ENCODE data around the gene HSF2BP. TPM values are rescaled to one million over a fixed set of nuclear protein-coding genes. Genes with fewer than 3 reads are reported as not detected.
"Not testable (repeated sequence)": the region's sequence is repeated elsewhere in the genome, so short reads cannot be mapped to it uniquely, and the experiment has no call there.

The HSF2BP gene
- total RNA-seq, 1 donor from 2014 or later, result 0.12 TPM

DNA sequence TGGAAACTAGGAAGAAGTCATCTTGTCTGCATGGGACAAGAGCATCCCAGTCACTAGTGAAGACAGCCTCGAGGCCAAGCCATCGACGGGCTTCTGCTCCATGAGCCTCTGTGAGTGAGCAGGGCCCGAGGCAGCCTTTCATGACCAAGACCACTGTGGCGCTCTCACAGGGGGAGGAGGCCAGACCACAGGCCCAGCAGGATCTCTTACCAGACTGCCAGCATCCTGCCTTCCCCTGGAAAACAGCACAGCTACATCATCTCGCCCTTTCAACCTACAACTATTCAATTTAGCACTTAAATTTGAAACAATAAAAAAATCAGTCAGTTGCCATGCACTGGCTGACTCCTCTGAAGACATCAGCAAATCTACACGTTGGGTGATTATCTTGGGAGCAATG is 85.4 kb downstream of the HSF2BP start:
- DNase-seq (ENCODE audit: low read depth), result no peak
- no peak overlapping the region for H3K4me3 ChIP-seq (ENCODE audit: low read depth, low read length)
- TF ChIP-seq, protein P1, sequence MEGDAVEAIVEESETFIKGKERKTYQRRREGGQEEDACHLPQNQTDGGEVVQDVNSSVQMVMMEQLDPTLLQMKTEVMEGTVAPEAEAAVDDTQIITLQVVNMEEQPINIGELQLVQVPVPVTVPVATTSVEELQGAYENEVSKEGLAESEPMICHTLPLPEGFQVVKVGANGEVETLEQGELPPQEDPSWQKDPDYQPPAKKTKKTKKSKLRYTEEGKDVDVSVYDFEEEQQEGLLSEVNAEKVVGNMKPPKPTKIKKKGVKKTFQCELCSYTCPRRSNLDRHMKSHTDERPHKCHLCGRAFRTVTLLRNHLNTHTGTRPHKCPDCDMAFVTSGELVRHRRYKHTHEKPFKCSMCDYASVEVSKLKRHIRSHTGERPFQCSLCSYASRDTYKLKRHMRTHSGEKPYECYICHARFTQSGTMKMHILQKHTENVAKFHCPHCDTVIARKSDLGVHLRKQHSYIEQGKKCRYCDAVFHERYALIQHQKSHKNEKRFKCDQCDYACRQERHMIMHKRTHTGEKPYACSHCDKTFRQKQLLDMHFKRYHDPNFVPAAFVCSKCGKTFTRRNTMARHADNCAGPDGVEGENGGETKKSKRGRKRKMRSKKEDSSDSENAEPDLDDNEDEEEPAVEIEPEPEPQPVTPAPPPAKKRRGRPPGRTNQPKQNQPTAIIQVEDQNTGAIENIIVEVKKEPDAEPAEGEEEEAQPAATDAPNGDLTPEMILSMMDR (conservative IDR thresholded peaks at IDR 0.05; ENCODE audit: low read depth, low read length), result no peak

DNA sequence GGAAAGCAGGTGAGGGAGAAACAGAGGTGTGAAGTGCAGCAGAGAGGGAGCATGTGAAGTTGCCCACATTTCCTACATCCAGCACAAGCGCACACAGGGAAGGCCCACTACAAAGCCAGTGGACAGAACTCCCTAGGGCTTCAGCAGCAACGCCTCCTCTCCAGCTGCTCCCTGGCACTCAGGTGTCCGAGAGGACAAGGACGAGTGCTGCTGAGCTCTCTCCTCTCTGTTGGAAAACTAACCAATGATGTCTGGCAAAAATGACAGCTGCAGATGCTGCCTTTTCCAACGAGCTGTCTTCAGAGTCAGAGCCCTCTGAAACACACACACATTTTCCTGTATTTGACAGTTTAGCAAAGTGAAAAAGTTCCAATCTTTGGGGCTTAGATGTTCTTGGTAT is 86.8 kb downstream of the HSF2BP start:
- H3K4me3 ChIP-seq (ENCODE audit: low read depth, low read length), result no peak overlapping the region
- no peak for DNase-seq (ENCODE audit: low read depth)
- TF ChIP-seq, protein P1 (conservative IDR thresholded peaks at IDR 0.05; ENCODE audit: low read depth, low read length), result no peak

DNA sequence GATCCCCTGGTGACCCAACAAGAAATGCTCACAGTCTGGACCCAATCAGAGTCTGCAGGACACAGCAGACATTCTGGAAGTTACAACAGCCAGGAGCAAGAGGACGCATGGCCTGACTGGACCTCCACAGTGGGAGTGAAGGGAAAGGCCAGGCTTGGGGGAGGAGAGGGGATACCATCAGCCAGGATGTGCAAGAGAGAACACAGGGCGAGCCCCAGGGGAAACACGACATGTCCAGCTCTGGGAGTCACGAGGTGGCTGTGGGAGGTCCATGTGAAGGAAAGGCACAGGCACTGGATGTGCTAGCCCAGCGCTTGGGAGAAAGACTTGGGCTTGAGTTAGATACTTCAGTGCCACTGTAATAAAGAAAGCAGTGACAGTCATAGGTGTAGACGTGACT is 87.3 kb downstream of the HSF2BP start:
- DNase-seq (ENCODE audit: low read depth), result no peak
- TF ChIP-seq, protein P1 (conservative IDR thresholded peaks at IDR 0.05; ENCODE audit: low read depth, low read length), result no peak
- no peak overlapping the region for H3K4me3 ChIP-seq (ENCODE audit: low read depth, low read length)

DNA sequence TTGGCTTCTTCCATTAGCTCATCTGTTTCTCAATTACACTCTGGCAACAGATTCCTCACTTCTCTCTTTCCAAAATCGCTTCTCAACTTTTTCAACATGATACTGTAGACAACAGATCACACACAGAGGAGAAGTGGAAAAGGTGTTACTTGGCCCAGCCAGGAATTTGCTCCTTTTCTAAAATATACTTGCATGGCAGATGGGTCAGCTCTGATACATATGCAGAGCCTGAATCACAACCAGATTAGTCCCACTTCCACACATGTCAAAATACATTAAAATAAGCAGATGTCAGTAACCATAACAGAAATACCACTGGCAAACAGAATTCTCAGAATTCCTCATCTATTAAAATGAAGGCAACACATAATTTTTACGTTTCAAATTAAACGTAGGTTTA is 89.1 kb downstream of the HSF2BP start:
- H3K4me3 ChIP-seq (ENCODE audit: low read depth, low read length); DNase-seq (ENCODE audit: low read depth): not testable (repeated sequence)

DNA sequence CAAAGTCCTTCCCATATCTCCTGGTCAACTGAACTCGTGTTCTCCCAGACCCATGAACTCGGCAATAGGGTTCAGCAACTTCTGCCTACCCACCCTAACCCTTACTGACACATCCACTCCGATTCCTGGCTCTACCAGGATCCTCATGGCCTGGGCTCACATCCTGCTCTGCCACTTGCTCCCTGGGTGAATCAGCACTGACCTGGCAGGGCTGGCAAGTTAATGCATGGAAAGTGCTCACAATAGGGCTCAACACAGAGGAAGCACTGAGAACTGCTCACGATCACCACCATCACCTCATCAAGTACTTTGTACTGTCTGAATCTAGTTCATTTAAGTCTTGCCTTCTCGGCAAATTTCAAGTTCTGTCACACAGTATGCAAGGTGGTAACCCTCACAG is 96.8 kb downstream of the HSF2BP start:
- H3K4me3 ChIP-seq (ENCODE audit: low read depth, low read length); DNase-seq (ENCODE audit: low read depth): not testable (repeated sequence)

DNA sequence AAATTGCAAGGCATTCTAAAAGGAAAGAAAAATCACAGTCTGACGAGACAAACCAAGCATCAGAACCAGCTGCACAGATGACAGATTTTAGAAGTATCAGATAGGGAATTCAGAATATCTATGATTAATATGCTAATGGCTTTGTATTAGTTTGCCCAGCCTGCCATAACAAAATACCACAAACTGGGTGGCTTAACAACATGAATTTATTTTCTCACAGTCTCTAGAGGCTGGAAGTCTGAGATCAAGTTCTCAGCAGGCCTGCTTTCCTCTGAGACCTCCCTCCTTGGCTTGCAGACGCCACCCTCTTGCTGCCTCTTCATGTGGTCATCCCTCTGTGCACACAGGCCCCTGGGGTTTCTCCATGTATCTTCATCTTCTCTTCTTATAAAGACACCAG is 118.7 kb downstream of the HSF2BP start:
- not testable (repeated sequence) for DNase-seq (ENCODE audit: low read depth); H3K4me3 ChIP-seq (ENCODE audit: low read depth, low read length)

DNA sequence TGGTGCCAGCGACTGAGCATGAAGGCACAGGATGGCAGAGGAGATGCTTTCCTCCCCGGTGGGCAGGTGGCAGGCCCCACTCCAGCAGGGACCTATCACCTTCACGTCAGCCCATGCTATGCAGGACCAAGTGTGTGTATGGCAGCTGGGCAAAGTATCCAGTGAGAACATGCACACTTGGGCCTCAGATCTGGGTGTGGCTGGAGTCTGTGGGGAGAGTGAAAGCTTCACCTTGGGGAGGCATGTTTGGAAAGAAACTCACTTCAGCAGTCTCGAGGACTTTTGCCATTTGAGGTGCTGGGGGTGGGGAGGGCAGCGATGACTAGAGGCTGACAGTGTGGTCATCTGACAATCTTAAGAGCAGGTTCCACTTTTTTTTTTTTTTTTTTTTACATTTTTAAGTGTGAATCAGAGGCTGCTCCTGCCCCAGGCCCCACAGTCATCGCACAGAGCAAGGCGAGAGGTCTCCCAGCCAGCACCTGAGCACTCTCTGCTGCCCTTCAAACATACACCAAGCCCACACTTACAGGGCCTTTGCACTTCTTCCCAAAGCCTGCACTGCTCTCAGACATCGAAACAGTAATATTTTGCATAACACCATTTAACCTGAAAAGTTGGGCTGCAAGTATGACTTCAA is 136.7 kb downstream of the HSF2BP start:
- DNase-seq (ENCODE audit: low read depth); H3K4me3 ChIP-seq (ENCODE audit: low read depth, low read length): not testable (repeated sequence)

DNA sequence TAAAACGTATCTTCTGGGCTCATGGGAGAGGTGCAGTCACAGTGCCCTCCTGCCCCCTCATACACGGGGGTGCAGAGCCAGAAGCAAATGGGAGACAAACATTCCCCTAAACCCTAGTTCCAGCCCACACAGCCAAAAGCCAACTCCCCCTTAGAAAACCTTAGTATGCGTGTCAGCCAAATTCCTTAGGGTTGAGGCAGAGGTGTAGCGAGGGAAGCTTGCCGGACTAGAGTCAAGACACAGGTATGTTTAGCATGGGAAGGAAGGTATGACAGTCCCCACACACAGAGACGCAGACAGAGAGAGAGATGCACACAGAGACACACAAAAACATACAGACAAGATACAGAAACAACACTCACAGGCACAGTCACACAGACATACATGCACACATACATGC is 141.6 kb downstream of the HSF2BP start:
- not testable (repeated sequence) for H3K4me3 ChIP-seq (ENCODE audit: low read depth, low read length); DNase-seq (ENCODE audit: low read depth)

DNA sequence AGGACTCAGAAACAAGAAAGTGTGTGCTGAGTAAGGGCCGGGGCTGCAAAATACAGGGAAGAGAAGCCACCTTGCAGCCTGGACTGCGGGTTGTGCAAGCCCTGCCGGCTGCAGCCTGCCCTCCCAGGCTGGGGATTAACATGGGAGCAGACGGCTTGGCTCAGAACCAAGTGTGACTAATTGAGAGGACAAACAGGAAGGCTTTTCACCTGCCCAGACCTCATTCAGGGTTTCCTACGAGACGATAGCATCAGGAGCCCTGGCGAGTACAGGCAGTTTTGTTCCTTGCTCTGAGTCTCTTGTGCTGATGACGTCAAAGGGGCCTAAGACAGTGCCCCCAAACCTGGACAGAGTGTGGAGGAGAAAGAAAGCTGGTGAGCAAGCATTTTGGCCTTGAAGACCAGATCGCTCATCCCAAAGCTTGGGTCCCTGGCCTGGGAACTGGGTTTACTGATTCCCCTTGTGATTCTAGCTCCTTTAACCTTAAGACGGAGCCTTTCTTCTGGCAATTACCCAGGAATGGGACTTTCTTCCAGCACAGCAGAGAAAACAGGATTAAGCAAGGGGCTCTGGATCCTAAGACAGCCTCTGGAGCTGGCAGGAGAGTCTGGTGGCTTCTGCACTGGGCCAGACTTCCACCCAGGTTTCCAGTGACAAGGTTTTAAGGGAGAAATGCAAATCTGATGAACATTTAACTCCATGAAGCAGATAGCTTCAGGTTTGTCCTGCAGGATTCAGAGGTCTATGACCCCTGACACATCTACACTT is 142.2 kb downstream of the HSF2BP start:
- H3K4me3 ChIP-seq (ENCODE audit: low read depth, low read length); DNase-seq (ENCODE audit: low read depth): not testable (repeated sequence)

DNA sequence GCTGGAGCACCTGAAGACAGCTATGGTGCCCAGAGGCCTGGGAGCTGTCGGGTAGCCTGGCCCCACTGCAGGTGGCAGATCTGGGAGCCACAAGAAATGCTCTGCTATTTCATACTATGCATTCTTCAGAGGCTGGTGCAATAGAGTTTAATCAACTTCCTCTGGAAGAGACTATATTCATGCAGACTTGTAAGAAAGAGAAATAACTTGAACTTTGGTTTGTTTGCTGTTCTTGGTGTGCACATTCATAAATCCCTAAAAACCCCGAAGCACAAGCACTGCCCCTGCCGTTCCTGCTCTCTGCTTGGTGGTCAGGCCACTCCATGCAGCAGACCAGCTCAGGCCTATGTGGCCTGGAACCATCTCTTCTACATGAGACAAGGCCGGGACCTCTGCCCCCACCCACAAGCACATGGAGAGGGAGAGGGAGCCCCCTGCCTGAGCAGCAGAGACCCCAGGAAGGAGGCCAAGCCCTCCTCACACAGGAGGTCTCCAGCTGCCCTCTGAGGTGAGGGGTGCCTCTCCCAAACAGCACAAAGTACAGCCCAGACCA is 142.9 kb downstream of the HSF2BP start:
- H3K4me3 ChIP-seq (ENCODE audit: low read depth, low read length); DNase-seq (ENCODE audit: low read depth): not testable (repeated sequence)

DNA sequence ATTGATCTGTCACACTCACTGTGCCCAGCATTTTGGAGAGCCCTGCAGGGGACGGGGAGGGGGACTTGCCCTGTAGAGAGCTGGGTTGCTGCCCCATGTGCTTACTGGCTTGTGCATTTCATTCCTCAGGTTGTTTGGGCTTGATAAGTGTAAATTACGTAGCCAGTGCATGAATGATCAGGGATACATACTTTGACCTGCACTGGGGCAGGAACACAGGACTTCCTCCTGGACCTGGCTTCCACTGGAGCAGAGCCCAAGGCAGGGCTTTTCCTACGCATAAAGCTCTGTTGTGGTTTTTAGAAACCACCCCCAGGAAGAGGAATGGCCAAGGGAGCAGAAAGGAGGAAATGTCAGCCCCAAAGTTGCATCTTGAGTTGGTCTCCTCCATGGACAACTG is 144.5 kb downstream of the HSF2BP start:
- H3K4me3 ChIP-seq (ENCODE audit: low read depth, low read length); DNase-seq (ENCODE audit: low read depth): not testable (repeated sequence)

DNA sequence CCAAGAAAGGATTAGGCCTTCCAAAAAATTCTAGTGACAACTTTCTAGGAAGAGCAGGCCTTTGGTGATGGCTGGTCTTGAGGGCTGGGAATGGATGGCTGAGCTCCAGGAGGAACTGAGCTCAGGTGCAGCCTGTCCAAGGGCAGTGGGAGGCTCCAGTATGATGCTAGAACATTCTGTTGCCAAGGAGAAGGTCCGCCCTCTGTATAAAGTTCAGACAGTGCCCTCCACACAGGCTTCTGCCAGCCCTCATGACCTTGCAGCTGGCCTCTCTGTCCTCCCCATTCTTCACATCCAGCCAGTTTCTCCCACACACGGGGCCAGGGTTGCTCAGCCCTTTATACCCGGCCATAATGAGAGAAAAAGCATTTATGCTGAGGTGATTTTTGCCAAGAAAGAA is 146.3 kb downstream of the HSF2BP start:
- DNase-seq (ENCODE audit: low read depth); H3K4me3 ChIP-seq (ENCODE audit: low read depth, low read length): not testable (repeated sequence)

DNA sequence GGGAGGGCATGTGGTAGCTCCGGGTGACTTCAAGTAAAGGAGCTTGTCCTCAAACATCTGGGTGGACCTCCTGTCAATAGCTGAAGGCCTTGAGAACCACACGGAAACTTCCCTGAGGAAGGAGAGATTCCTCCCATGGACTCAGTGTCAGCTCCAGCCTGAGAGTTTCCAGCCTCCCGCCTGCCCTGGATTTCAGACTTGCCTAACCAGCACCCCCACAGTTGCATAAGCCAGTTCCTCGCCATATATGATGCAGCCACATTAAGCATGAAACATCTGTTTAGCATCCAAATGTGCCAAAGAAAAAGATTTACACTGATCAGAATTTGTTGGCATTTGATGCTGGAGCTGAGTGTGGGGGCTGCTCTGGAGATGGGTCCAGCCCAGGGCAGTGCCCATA is 148.1 kb downstream of the HSF2BP start:
- DNase-seq (ENCODE audit: low read depth); H3K4me3 ChIP-seq (ENCODE audit: low read depth, low read length): not testable (repeated sequence)

DNA sequence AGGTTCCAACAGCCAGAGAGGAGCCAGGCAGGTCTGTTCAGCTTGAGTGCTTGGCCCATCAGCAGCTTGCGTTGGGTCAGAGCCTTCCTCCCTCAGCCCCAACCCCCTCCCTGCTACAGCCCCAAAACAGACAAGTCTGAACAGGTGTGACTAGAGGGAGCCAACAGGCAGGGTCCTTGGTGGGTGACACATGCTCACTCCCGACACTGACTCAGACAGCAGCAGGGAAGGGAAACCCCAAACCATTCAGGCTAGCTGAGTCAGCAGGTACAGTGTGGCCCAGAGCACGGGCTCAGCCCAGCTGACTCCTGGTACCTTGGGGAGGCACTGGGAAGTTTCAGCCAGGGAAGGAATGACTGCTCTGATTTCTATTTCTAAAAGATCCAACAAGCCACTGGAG is 148.6 kb downstream of the HSF2BP start:
- not testable (repeated sequence) for H3K4me3 ChIP-seq (ENCODE audit: low read depth, low read length); DNase-seq (ENCODE audit: low read depth)

DNA sequence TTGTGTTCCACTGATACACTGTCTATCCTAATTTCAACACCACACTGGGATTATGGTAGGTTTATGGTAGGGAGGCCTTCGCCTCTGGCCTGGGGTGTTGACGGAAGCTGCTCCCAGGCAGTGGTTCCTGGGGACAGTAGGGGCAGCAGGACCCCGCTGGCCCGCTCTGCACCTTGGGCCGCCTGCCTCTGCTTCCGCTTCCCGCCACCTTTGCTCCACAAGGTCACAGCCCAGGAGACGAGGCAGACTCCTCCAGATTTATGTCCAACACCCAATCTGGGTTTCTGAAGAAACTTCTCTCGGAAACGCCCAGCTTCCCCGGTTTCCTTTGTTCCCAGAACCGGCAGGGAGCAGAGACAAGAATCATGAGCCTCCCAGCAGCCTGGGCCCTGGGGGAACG is 155.4 kb downstream of the HSF2BP start:
- not testable (repeated sequence) for H3K4me3 ChIP-seq (ENCODE audit: low read depth, low read length); DNase-seq (ENCODE audit: low read depth)
